Trophoblast cell (in vitro differentiated cells and primary cell): ENCODE measurements around the gene HOOK1.
"Not testable (repeated sequence)": the region's sequence is repeated elsewhere in the genome, so short reads cannot be mapped to it uniquely, and the experiment has no call there.

ENCODE experiments used
- DNase-seq, 2 donors: peaks; one replicate each; pipeline ENCODE4 v3.0.0-alpha.2; 2016
- H2AFZ ChIP-seq: 2 replicates; pipeline ENCODE4 v1.6.1; 2013; ENCODE audit warnings: low read length, moderate library complexity, mild to moderate bottlenecking; ENCODE audit not compliant: insufficient read depth, poor library complexity
- H2AK5ac ChIP-seq: 2 replicates; pipeline ENCODE4 v1.6.1; 2013; ENCODE audit warnings: mild to moderate bottlenecking, low read length
- H2BK120ac ChIP-seq: 2 replicates; pipeline ENCODE4 v1.6.1; 2013; ENCODE audit warnings: low read length, mild to moderate bottlenecking, moderate library complexity; ENCODE audit not compliant: insufficient read depth, poor library complexity
- H2BK12ac ChIP-seq: 2 replicates; pipeline ENCODE4 v1.6.1; 2013; ENCODE audit warnings: mild to moderate bottlenecking, low read length, moderate library complexity
- H2BK5ac ChIP-seq: 2 replicates; pipeline ENCODE4 v1.6.1; 2013; ENCODE audit warnings: low read length, low read depth, moderate library complexity, mild to moderate bottlenecking; ENCODE audit not compliant: poor library complexity
- H3K14ac ChIP-seq: 2 replicates; pipeline ENCODE4 v1.6.1; 2013; ENCODE audit warnings: mild to moderate bottlenecking, low read length
- H3K18ac ChIP-seq: 2 replicates; pipeline ENCODE4 v1.6.1; 2013; ENCODE audit warnings: mild to moderate bottlenecking, low read length
- H3K23ac ChIP-seq: 2 replicates; pipeline ENCODE4 v1.6.1; 2013; ENCODE audit warnings: low read length
- H3K27ac ChIP-seq: 2 replicates; pipeline ENCODE4 v1.5.1; 2013; ENCODE audit warnings: low read depth, mild to moderate bottlenecking, inconsistent platforms, low read length, moderate library complexity
- H3K27me3 ChIP-seq: 2 replicates; pipeline ENCODE4 v1.6.1; 2013; ENCODE audit warnings: inconsistent platforms, mild to moderate bottlenecking, low read length, moderate library complexity; ENCODE audit not compliant: insufficient read depth
- H3K36me3 ChIP-seq, 2 experiments: 1 replicate in 1 of 2; 2 replicates in 1 of 2; pipeline ENCODE4 v1.6.1; 2013; ENCODE audit warnings: low read length in 2 of 2, mild to moderate bottlenecking in 2 of 2, moderate library complexity in 1 of 2; ENCODE audit not compliant: insufficient read depth in 2 of 2, control insufficient read depth in 1 of 2
- H3K4ac ChIP-seq: 2 replicates; pipeline ENCODE4 v1.6.1; 2013; ENCODE audit warnings: low read depth, mild to moderate bottlenecking, low read length, moderate library complexity
- H3K4me1 ChIP-seq, 2 experiments: 1 replicate in 1 of 2; 2 replicates in 1 of 2; pipeline ENCODE4 v1.6.1; 2013; ENCODE audit warnings: low read length in 2 of 2, mild to moderate bottlenecking in 2 of 2, moderate library complexity in 1 of 2; ENCODE audit not compliant: insufficient read depth in 2 of 2, control insufficient read depth in 1 of 2
- H3K4me2 ChIP-seq: 2 replicates; pipeline ENCODE4 v1.6.1; 2013; ENCODE audit warnings: inconsistent platforms, mild to moderate bottlenecking, low read length, moderate library complexity
- H3K4me3 ChIP-seq: 2 replicates; pipeline ENCODE4 v1.5.1; 2013; ENCODE audit warnings: mild to moderate bottlenecking, low read depth, low read length, inconsistent platforms
- H3K79me1 ChIP-seq: one replicate; pipeline ENCODE4 v1.6.1; 2013; ENCODE audit warnings: low read length
- H3K79me2 ChIP-seq: 2 replicates; pipeline ENCODE4 v1.6.1; 2013; ENCODE audit warnings: low read length, mild to moderate bottlenecking; ENCODE audit not compliant: control insufficient read depth, insufficient read depth, poor library complexity
- H3K9ac ChIP-seq: 2 replicates; pipeline ENCODE4 v1.6.1; 2013; ENCODE audit warnings: mild to moderate bottlenecking, low read length
- H3K9me3 ChIP-seq: 2 replicates; pipeline ENCODE4 v1.6.1; 2013; ENCODE audit warnings: low read depth, mild to moderate bottlenecking, control low read depth, inconsistent platforms, low read length; ENCODE audit not compliant: insufficient read depth
- H4K12ac ChIP-seq: 2 replicates; pipeline ENCODE4 v1.6.1; 2013; ENCODE audit warnings: low read depth, mild to moderate bottlenecking, low read length, moderate library complexity
- H4K8ac ChIP-seq: 2 replicates; pipeline ENCODE4 v1.6.1; 2013; ENCODE audit warnings: low read depth, mild to moderate bottlenecking, low read length, moderate library complexity
- H4K91ac ChIP-seq: one replicate; pipeline ENCODE4 v1.6.1; 2013; ENCODE audit warnings: low read depth, mild to moderate bottlenecking, low read length, moderate library complexity
- WGBS: extraction: QIAGEN DNeasy Blood & Tissue Kit; methylation state at CpG from one replicate; pipeline ENCODE4 v1.1.7; 2013; ENCODE audit warnings: missing lambda C conversion rate; ENCODE audit not compliant: insufficient read length, insufficient coverage; ENCODE audit errors: extremely low coverage; 5-methylcytosine and 5-hydroxymethylcytosine counted together

The HOOK1 gene

DNA sequence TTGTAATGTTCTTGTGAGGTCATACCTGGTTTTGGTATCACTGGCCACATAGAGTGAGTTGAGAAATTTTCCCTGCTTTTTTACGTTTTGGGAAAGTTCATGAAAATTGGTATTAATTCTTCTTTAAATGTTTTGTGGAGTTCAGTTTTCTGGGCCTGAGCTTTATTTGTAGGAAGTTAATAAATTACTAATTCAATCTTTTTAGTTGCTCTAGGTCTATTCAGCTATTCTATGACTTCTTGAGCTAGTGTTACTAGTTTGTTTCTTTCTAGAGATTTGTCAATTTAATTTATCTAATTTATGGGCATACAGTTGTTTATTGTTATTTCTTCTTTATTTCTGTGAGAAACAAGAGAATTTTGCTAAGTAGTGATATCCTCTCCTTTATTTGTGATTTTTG, 37.4 kb downstream of the HOOK1 start:
- no CpG with 5 or more reads among the region's 1 CpG for WGBS
- Histone ChIP-seq H4K8ac (no peak overlapping the region), H3K4me3 (no peak overlapping the region), H3K18ac (no peak overlapping the region), H3K27ac (no peak overlapping the region), H3K23ac (no peak overlapping the region), H2AK5ac (no peak overlapping the region), H3K4me2 (no peak overlapping the region), H2BK5ac (no peak overlapping the region), H3K4ac (no peak overlapping the region), H3K79me1 (no peaks in the 10 kb centered on the region), H2BK120ac (no peak overlapping the region), H4K12ac (no peak overlapping the region), H2AFZ (no peak overlapping the region), H3K27me3 (no peaks in the 10 kb centered on the region), H3K14ac (no peak overlapping the region), H3K9me3 (no peaks in the 10 kb centered on the region), H3K9ac (no peak overlapping the region), H3K4me1 (no peaks in the 10 kb centered on the region), H4K91ac (no peak overlapping the region), H3K79me2 (no peaks in the 10 kb centered on the region), H3K36me3 (no peaks in the 10 kb centered on the region), H2BK12ac (no peak overlapping the region)
- DNase-seq: no peak

- not testable (repeated sequence) for H2AFZ ChIP-seq, H4K12ac ChIP-seq, H3K4me1 ChIP-seq, H3K36me3 ChIP-seq, H3K27ac ChIP-seq, H3K4ac ChIP-seq, H3K14ac ChIP-seq, H2BK120ac ChIP-seq, H3K23ac ChIP-seq, DNase-seq, H4K8ac ChIP-seq, H3K9ac ChIP-seq, H4K91ac ChIP-seq, H3K18ac ChIP-seq, H3K79me2 ChIP-seq, H3K9me3 ChIP-seq, H3K4me3 ChIP-seq, H3K4me2 ChIP-seq, H2BK5ac ChIP-seq, H2AK5ac ChIP-seq, H3K79me1 ChIP-seq, H2BK12ac ChIP-seq, H3K27me3 ChIP-seq
- WGBS: no CpG with 5 or more reads among the region's 1 CpG
Observed at GRCh38 chr1:59855297-59855696, 40.5 kb downstream of the HOOK1 start.

DNA sequence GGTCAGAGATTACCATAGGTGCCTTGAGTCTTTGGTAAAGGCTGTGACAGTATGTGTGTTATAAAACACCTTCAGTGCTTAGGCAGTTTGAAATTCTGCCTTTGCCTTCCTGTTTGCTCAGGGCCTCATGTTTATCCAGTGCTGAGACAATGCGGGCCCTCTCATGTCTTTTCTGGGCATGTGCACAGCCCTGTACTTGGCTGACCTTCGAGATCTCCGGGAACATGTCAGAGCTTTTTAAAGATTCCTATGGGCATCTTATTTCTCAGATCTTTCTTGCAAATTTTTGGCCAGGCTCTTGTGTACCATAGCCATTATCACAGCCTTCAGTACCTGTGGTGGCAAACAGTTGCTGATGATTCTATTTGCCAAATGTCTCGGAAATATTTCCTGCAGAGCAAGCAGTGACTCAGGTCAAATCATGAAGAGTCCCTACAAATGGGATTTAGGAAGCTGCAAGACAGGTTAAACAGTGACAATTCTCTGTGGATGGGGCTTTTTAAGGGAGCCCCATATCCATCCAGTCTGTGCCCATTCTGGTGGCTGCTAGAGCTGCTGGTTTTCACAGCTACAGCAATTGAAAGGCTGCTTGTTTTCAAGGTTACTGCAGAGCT, 42.1 kb downstream of the HOOK1 start:
- Histone ChIP-seq H2AK5ac (no peak overlapping the region), H3K79me1 (no peaks in the 10 kb centered on the region), H3K36me3 (no peaks in the 10 kb centered on the region), H3K14ac (no peak overlapping the region), H3K4me3 (no peak overlapping the region), H3K23ac (no peak overlapping the region), H2BK5ac (no peak overlapping the region), H3K27ac (no peak overlapping the region), H3K18ac (no peak overlapping the region), H4K8ac (no peak overlapping the region), H3K9ac (no peak overlapping the region), H2BK12ac (no peak overlapping the region), H3K27me3 (no peaks in the 10 kb centered on the region), H3K9me3 (no peaks in the 10 kb centered on the region), H3K4me1 (no peaks in the 10 kb centered on the region), H3K4me2 (no peak overlapping the region), H4K12ac (no peak overlapping the region), H3K4ac (no peak overlapping the region), H2BK120ac (no peak overlapping the region), H2AFZ (no peak overlapping the region), H3K79me2 (no peaks in the 10 kb centered on the region), H4K91ac (no peak overlapping the region)
- DNase-seq: no peak
- no CpG with 5 or more reads among the region's 4 CpGs for whole genome bisulfite sequencing

- Histone ChIP-seq H3K27ac (no peak overlapping the region), H4K91ac (no peak overlapping the region), H3K9me3 (no peaks in the 10 kb centered on the region), H3K36me3 (no peaks in the 10 kb centered on the region), H4K8ac (no peak overlapping the region), H3K23ac (no peak overlapping the region), H2BK5ac (no peak overlapping the region), H2AK5ac (no peak overlapping the region), H3K9ac (no peak overlapping the region), H3K18ac (no peak overlapping the region), H3K4ac (no peak overlapping the region), H2BK12ac (no peak overlapping the region), H3K14ac (no peak overlapping the region), H3K4me2 (no peak overlapping the region), H2BK120ac (no peak overlapping the region), H3K4me3 (no peak overlapping the region), H3K27me3 (no peaks in the 10 kb centered on the region), H2AFZ (no peak overlapping the region), H4K12ac (no peak overlapping the region), H3K79me1 (no peaks in the 10 kb centered on the region), H3K4me1 (no peaks in the 10 kb centered on the region), H3K79me2 (no peaks in the 10 kb centered on the region)
- WGBS: no CpG with 5 or more reads among the region's 5 CpGs
- DNase-seq: peak in 1 of 2 donors; percentile 21
Observed at GRCh38 chr1:59857679-59858354, 43.1 kb downstream of the HOOK1 start.
